Hepatocyte (in vitro differentiated cells): ENCODE data around the gene VAV2.

Experiments used
- EZH2 ChIP-seq: fragments of 200-600 bp; sonication (generic); IDR thresholded peaks from 2 replicates; pipeline ENCODE4 v1.6.1; 2016; ENCODE audit warnings: antibody characterized with exemption, mild to moderate bottlenecking, borderline replicate concordance
- EZH2phosphoT487 ChIP-seq: fragments of 200-600 bp; sonication (generic); IDR thresholded peaks from one replicate; pipeline ENCODE4 v1.6.1; 2018; ENCODE audit warnings: antibody characterized with exemption, mild to moderate bottlenecking, low read depth, moderate library complexity; ENCODE audit not compliant: unreplicated experiment, severe bottlenecking
- TF ChIP-seq, protein P1 (sequence below): fragments of 200-600 bp; sonication (generic); IDR thresholded peaks from 2 replicates; pipeline ENCODE4 v1.5.1; 2016; ENCODE audit warnings: antibody characterized with exemption, mild to moderate bottlenecking; ENCODE audit not compliant: poor library complexity

GRCh38 chr9:133973111-133973790, 18.9 kb downstream of the VAV2 start:
- no peak for TF ChIP-seq EZH2phosphoT487
- TF ChIP-seq, protein P1, sequence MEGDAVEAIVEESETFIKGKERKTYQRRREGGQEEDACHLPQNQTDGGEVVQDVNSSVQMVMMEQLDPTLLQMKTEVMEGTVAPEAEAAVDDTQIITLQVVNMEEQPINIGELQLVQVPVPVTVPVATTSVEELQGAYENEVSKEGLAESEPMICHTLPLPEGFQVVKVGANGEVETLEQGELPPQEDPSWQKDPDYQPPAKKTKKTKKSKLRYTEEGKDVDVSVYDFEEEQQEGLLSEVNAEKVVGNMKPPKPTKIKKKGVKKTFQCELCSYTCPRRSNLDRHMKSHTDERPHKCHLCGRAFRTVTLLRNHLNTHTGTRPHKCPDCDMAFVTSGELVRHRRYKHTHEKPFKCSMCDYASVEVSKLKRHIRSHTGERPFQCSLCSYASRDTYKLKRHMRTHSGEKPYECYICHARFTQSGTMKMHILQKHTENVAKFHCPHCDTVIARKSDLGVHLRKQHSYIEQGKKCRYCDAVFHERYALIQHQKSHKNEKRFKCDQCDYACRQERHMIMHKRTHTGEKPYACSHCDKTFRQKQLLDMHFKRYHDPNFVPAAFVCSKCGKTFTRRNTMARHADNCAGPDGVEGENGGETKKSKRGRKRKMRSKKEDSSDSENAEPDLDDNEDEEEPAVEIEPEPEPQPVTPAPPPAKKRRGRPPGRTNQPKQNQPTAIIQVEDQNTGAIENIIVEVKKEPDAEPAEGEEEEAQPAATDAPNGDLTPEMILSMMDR = no peak
- no peak for TF ChIP-seq EZH2
